ENCODE data around the gene PRDX5. TPM values are rescaled to one million over a fixed set of nuclear protein-coding genes. Genes with fewer than 3 reads are reported as not detected.

PRDX5 gene
- total RNA-seq, 2 donors from 2014 or later, result 401 to 435 TPM

- Histone ChIP-seq H3K27me3 (no peaks in the 10 kb centered on the region), H3K9me3 (no peaks in the 10 kb centered on the region), H3K36me3 (peaks cover 6% of the 10 kb centered on the region), H3K4me3 (peak within 1 kb of the TSS; percentile 67 to 68), H3K27ac (peak within 1 kb of the TSS; percentile 90 to 96), H3K4me1 (peaks cover 0 to 48% of the 10 kb centered on the region in 2 donors)
- DNase-seq (ENCODE audit: low spot score), result peak; percentile 83
- no peak for TF ChIP-seq CTCF (IDR thresholded peaks at IDR 0.05)
Measured at GRCh38 chr11:64284962-64285884, 32.7 kb upstream of the PRDX5 start, which contains the start of gene GPR137. Gene GPR137, plus strand, starts transcription at chr11:64285848. Its CDS starts 677 bp downstream, at chr11:64286525.

GRCh38 chr11:64285885-64286800, 31.8 kb upstream of the PRDX5 start:
- peaks cover 6% of the 10 kb centered on the region for H3K36me3 ChIP-seq
- peak overlapping the region; percentile 67 to 68 for H3K4me3 ChIP-seq
- peaks cover 0 to 5% of the 10 kb centered on the region in 2 donors for H3K27me3 ChIP-seq
- no peak for DNase-seq (ENCODE audit: low spot score)
- H3K9me3 ChIP-seq, result no peaks in the 10 kb centered on the region
- peaks cover 0 to 42% of the 10 kb centered on the region in 2 donors for H3K4me1 ChIP-seq
- TF ChIP-seq CTCF (IDR thresholded peaks at IDR 0.05), result no peak
- H3K27ac ChIP-seq, result peak overlapping the region; percentile 90 to 96

GRCh38 chr11:64286801-64287159, 31.1 kb upstream of the PRDX5 start:
- Histone ChIP-seq H3K4me1 (peaks cover 0 to 43% of the 10 kb centered on the region in 2 donors), H3K27ac (no peak overlapping the region), H3K4me3 (no peak overlapping the region), H3K36me3 (peaks cover 3% of the 10 kb centered on the region), H3K27me3 (peaks cover 4 to 6% of the 10 kb centered on the region in 2 donors), H3K9me3 (no peaks in the 10 kb centered on the region)
- TF ChIP-seq CTCF (IDR thresholded peaks at IDR 0.05), result no peak
- no peak for DNase-seq (ENCODE audit: low spot score)

GRCh38 chr11:64287676-64288352, 30.1 kb upstream of the PRDX5 start:
- Histone ChIP-seq H3K4me1 (peaks cover 0 to 47% of the 10 kb centered on the region in 2 donors), H3K27ac (no peak overlapping the region), H3K27me3 (peaks cover 10 to 15% of the 10 kb centered on the region in 2 donors)

More at GRCh38 chr11:64287676-64288352, 30.1 kb upstream of the PRDX5 start:
- H3K4me3 ChIP-seq, result no peak overlapping the region
- no peak for TF ChIP-seq CTCF (IDR thresholded peaks at IDR 0.05)
- H3K36me3 ChIP-seq, result no peaks in the 10 kb centered on the region
- DNase-seq (ENCODE audit: low spot score), result no peak
- H3K9me3 ChIP-seq, result no peaks in the 10 kb centered on the region

Measured in right atrium auricular region (tissue), 2 donors.